IPS-NIHi7 (cell line): ENCODE data around the gene MSRB3.

Experiments used
- DNase-seq: peaks from one replicate; pipeline ENCODE4 v3.0.0; 2012; ENCODE audit warnings: mixed read lengths; ENCODE audit errors: extremely low spot score

The MSRB3 gene

GRCh38 chr12:65392491-65392890 is 114.0 kb downstream of the MSRB3 start:
- no peak for DNase-seq

GRCh38 chr12:65403188-65403587 is 124.7 kb downstream of the MSRB3 start:
- DNase-seq = no peak

GRCh38 chr12:65407388-65408149 is 129.1 kb downstream of the MSRB3 start:
- no peak for DNase-seq

GRCh38 chr12:65408441-65408840 is 130.0 kb downstream of the MSRB3 start:
- no peak for DNase-seq

- no peak for DNase-seq
These were observed 131.2 kb downstream of the MSRB3 start for GRCh38 chr12:65409726-65410125.

GRCh38 chr12:65411171-65411570 is 132.7 kb downstream of the MSRB3 start:
- DNase-seq = no peak

- no peak for DNase-seq
These were observed 136.0 kb downstream of the MSRB3 start for GRCh38 chr12:65414526-65414925.

GRCh38 chr12:65415826-65416225 is 137.3 kb downstream of the MSRB3 start:
- DNase-seq = no peak

- DNase-seq = no peak
These were observed 141.0 kb downstream of the MSRB3 start for GRCh38 chr12:65419284-65420072.

GRCh38 chr12:65420941-65421340 is 142.5 kb downstream of the MSRB3 start:
- DNase-seq = no peak

- DNase-seq = no peak
These were observed 149.2 kb downstream of the MSRB3 start for GRCh38 chr12:65427646-65428045.

GRCh38 chr12:65430006-65430405 is 151.5 kb downstream of the MSRB3 start:
- DNase-seq = no peak

GRCh38 chr12:65430571-65431306 is 152.3 kb downstream of the MSRB3 start:
- DNase-seq = no peak

- no peak for DNase-seq
These were observed 153.6 kb downstream of the MSRB3 start for GRCh38 chr12:65432114-65432513.

- no peak for DNase-seq
These were observed 154.2 kb downstream of the MSRB3 start for GRCh38 chr12:65432651-65433050.

- DNase-seq = no peak
These were observed 156.3 kb downstream of the MSRB3 start for GRCh38 chr12:65434737-65435136.

- no peak for DNase-seq
These were observed 164.6 kb downstream of the MSRB3 start for GRCh38 chr12:65443038-65443437.

- DNase-seq = no peak
These were observed 166.5 kb downstream of the MSRB3 start for GRCh38 chr12:65444996-65445395.

- DNase-seq = no peak
These were observed 168.4 kb downstream of the MSRB3 start for GRCh38 chr12:65446901-65447300.

GRCh38 chr12:65449400-65449799 is 170.9 kb downstream of the MSRB3 start:
- DNase-seq = no peak

- no peak for DNase-seq
These were observed 172.1 kb downstream of the MSRB3 start for GRCh38 chr12:65450625-65451024.

- no peak for DNase-seq
These were observed 175.8 kb downstream of the MSRB3 start for GRCh38 chr12:65454115-65454787.
